K562 (cell line): Measurements from ENCODE around the gene HDAC2.

Source experiments
- CCAR2 ChIP-seq: fragments of 200-400 bp; formaldehyde crosslinking; IDR thresholded peaks from 2 replicates; pipeline ENCODE4 v1.6.1; 2017; ENCODE audit warnings: mild to moderate bottlenecking, low read depth, low read length
- MAX ChIP-seq: sonication (generic); formaldehyde crosslinking; IDR thresholded peaks from 2 replicates; pipeline ENCODE4 v1.9.0; 2022; ENCODE audit warnings: mild to moderate bottlenecking, missing genetic modification reagents
- PKNOX1 ChIP-seq: fragments of 450-650 bp; IDR thresholded peaks from 2 replicates; pipeline ENCODE4 v1.6.1; 2016
- POLR2AphosphoS5 ChIP-seq: IDR thresholded peaks from 2 replicates; pipeline ENCODE4 v1.6.1; 2011; ENCODE audit warnings: mild to moderate bottlenecking, low read depth, low read length, moderate library complexity; ENCODE audit not compliant: control insufficient read depth, insufficient read depth
- PRDM10 ChIP-seq: fragments of 450-650 bp; IDR thresholded peaks from 2 replicates; pipeline ENCODE4 v1.6.1; 2018; ENCODE audit not compliant: partially characterized antibody
- REST ChIP-seq, 2 experiments: fragments of 450-650 bp; formaldehyde crosslinking in 1 of 2; IDR thresholded peaks; 2 replicates each; pipeline versions ENCODE4 v1.4.0 to v1.6.1; 2014 to 2020; ENCODE audit warnings: mild to moderate bottlenecking in 2 of 2, borderline replicate concordance in 1 of 2, low read depth in 1 of 2
- TBP ChIP-seq: optimal IDR thresholded peaks from 2 replicates; pipeline ENCODE3; 2011; ENCODE audit warnings: low read depth, low read length, improper control_type of control experiment
- TCF3 ChIP-seq: sonication (generic); formaldehyde crosslinking; IDR thresholded peaks from 2 replicates; pipeline ENCODE4 v1.4.0; 2020; ENCODE audit warnings: mild to moderate bottlenecking, missing genetic modification reagents

GRCh38 chr6:114001354-114001753, 30.4 kb upstream of the HDAC2 start:
- TF ChIP-seq POLR2AphosphoS5 (no peak), TCF3 (CRISPR knock-in tag) (no peak), PRDM10 (no peak), CCAR2 (no peak), REST (IDR thresholded peaks at IDR 0.05; ENCODE audit: borderline replicate concordance) (no peak), REST (CRISPR knock-in tag; IDR thresholded peaks at IDR 0.05; ENCODE audit: low read depth) (no peak), PKNOX1 (no peak), TBP (no peak), MAX (no peak)
